ENCODE measurements around the gene DPEP1.
A peak's percentile ranks its signal among the peaks of the same experiment; 100 is the strongest.

The DPEP1 gene

DNA sequence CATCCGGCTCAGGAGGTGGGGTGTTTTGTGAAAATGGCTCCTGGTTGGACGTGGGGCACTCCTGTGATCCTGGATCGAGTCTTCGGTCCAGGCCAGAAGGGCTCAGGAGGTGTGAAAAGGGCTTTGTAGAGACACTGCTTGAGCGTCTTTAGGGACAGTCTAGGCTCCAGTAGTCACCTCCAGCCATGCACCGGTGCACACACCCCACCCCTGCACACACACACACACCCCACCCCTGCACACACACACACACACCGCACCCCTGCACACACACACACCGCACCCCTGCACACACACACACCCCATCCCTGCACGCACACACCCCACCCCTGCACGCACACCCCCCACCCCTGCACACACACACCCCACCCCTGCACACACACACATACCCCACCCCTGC lies 25.0 kb downstream of the DPEP1 start:
- no peak overlapping the region for H3K4me3 ChIP-seq (ENCODE audit: low read depth, low read length)
- no peaks in the 10 kb centered on the region for H3K36me3 ChIP-seq (ENCODE audit: control insufficient read depth, insufficient read depth, low read length)
- H3K27me3 ChIP-seq (ENCODE audit: control insufficient read depth, insufficient read depth, low read length) = no peaks in the 10 kb centered on the region
- no peak overlapping the region for H3K9ac ChIP-seq
- TF ChIP-seq CTCF (IDR thresholded peaks at IDR 0.05) = no peak
- H3K4me1 ChIP-seq = peaks cover 5% of the 10 kb centered on the region
- H3K4me2 ChIP-seq (ENCODE audit: low read length) = no peak overlapping the region
- no peaks in the 10 kb centered on the region for H3K9me3 ChIP-seq (ENCODE audit: control insufficient read depth, low read length)
- no peak overlapping the region for H2AFZ ChIP-seq
- H3K79me2 ChIP-seq = peaks cover 3% of the 10 kb centered on the region
- no peak overlapping the region for H3K27ac ChIP-seq

DNA sequence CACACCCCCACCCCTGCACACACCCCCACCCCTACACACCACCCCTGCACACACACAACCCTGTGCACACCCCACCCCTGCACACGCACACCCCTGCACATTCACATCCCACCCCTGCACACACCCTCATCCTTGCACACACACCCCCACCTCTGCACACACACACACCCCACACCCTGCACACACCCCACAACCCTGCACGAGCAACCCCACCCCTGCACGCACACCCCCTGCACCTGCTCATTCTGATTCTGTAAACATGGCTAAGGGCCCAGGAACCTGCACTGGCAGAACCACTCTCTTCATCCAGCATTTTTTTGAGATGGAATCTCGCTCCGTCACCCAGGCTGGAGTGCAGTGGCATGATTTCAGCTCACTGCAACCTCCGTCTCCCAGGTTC lies 25.9 kb downstream of the DPEP1 start:
- H3K27me3 ChIP-seq (ENCODE audit: control insufficient read depth, insufficient read depth, low read length) = no peaks in the 10 kb centered on the region
- H3K9ac ChIP-seq = no peak overlapping the region
- H2AFZ ChIP-seq = no peak overlapping the region
- H3K79me2 ChIP-seq = peaks cover 3% of the 10 kb centered on the region
- no peaks in the 10 kb centered on the region for H3K36me3 ChIP-seq (ENCODE audit: control insufficient read depth, insufficient read depth, low read length)
- no peak overlapping the region for H3K4me3 ChIP-seq (ENCODE audit: low read depth, low read length)
- H3K9me3 ChIP-seq (ENCODE audit: control insufficient read depth, low read length) = no peaks in the 10 kb centered on the region
- TF ChIP-seq CTCF (IDR thresholded peaks at IDR 0.05) = no peak
- peaks cover 5% of the 10 kb centered on the region for H3K4me1 ChIP-seq
- no peak overlapping the region for H3K4me2 ChIP-seq (ENCODE audit: low read length)
- no peak overlapping the region for H3K27ac ChIP-seq

DNA sequence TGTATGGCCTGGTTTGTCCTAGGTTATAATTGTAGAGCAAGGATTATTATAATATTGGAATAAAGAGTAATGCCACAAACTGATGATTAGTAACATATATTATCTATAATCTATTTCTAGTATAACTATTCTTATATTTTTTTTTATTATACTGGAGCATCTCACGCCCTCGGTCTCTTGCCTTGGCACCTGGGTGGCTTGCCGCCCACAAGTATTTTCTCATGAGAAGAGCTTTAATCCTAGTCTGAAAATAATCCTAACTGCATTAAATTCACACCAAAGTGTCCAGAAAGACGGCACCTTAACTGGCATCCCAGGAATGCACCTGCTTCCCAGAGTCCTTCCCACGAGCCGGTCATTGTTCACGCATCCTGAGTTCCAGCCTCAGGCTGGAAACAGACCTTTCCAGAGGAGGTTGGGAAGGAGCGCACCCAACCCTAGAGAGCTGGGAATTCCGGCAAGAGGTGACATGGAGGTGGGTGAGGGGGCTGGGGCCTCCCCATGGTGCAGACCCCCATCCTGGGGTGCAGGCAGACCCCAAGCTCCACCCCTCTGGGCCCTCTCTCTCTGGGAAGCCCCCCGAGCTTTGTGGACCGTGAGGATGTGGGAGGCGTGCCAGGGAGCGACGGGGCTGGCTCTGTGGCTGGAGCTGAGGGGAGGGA lies 28.1 kb downstream of the DPEP1 start:
- no peak overlapping the region for H3K4me2 ChIP-seq (ENCODE audit: low read length)
- H3K27me3 ChIP-seq (ENCODE audit: control insufficient read depth, insufficient read depth, low read length) = no peaks in the 10 kb centered on the region
- H3K79me2 ChIP-seq = peaks cover 3% of the 10 kb centered on the region
- H3K4me3 ChIP-seq (ENCODE audit: low read depth, low read length) = no peak overlapping the region
- no peaks in the 10 kb centered on the region for H3K9me3 ChIP-seq (ENCODE audit: control insufficient read depth, low read length)
- peaks cover 5% of the 10 kb centered on the region for H3K4me1 ChIP-seq
- TF ChIP-seq CTCF (IDR thresholded peaks at IDR 0.05) = no peak
- H2AFZ ChIP-seq = peak overlapping the region; percentile 47
- H3K36me3 ChIP-seq (ENCODE audit: control insufficient read depth, insufficient read depth, low read length) = no peaks in the 10 kb centered on the region
- no peak overlapping the region for H3K27ac ChIP-seq
- no peak overlapping the region for H3K9ac ChIP-seq

GRCh38 chr16:89642574-89642973 lies 29.1 kb downstream of the DPEP1 start:
- no peak overlapping the region for H3K4me2 ChIP-seq (ENCODE audit: low read length)
- H3K79me2 ChIP-seq = peaks cover 3% of the 10 kb centered on the region
- H3K4me1 ChIP-seq = peaks cover 5% of the 10 kb centered on the region
- no peak overlapping the region for H2AFZ ChIP-seq
- H3K4me3 ChIP-seq (ENCODE audit: low read depth, low read length) = no peak overlapping the region
- H3K36me3 ChIP-seq (ENCODE audit: control insufficient read depth, insufficient read depth, low read length) = no peaks in the 10 kb centered on the region
- no peaks in the 10 kb centered on the region for H3K9me3 ChIP-seq (ENCODE audit: control insufficient read depth, low read length)
- H3K27ac ChIP-seq = no peak overlapping the region
- H3K9ac ChIP-seq = no peak overlapping the region
- no peak for TF ChIP-seq CTCF (IDR thresholded peaks at IDR 0.05)
- H3K27me3 ChIP-seq (ENCODE audit: control insufficient read depth, insufficient read depth, low read length) = no peaks in the 10 kb centered on the region

- no peak overlapping the region for H3K27ac ChIP-seq
- peaks cover 5% of the 10 kb centered on the region for H3K4me1 ChIP-seq
- no peak overlapping the region for H3K4me3 ChIP-seq (ENCODE audit: low read depth, low read length)
- peaks cover 3% of the 10 kb centered on the region for H3K79me2 ChIP-seq
- no peak overlapping the region for H3K4me2 ChIP-seq (ENCODE audit: low read length)
- H3K9me3 ChIP-seq (ENCODE audit: control insufficient read depth, low read length) = no peaks in the 10 kb centered on the region
- no peaks in the 10 kb centered on the region for H3K27me3 ChIP-seq (ENCODE audit: control insufficient read depth, insufficient read depth, low read length)
- H3K9ac ChIP-seq = no peak overlapping the region
- no peak for TF ChIP-seq CTCF (IDR thresholded peaks at IDR 0.05)
- H3K36me3 ChIP-seq (ENCODE audit: control insufficient read depth, insufficient read depth, low read length) = no peaks in the 10 kb centered on the region
- H2AFZ ChIP-seq = no peak overlapping the region
These were observed 30.4 kb downstream of the DPEP1 start for GRCh38 chr16:89643769-89644300.

Data from parathyroid adenoma (tissue), 2 donors.